H9 (cell line): ENCODE measurements around the gene KLHL12. TPM values are rescaled to one million over a fixed set of nuclear protein-coding genes. Genes with fewer than 3 reads are reported as not detected.

Experiments
- DNase-seq: peaks from one replicate; pipeline ENCODE4 v3.0.0-alpha.2; 2017
- H2AFZ ChIP-seq: one replicate; pipeline ENCODE4 v1.6.1; 2013; ENCODE audit warnings: mild to moderate bottlenecking, low read length, control low read depth, moderate library complexity
- H2AK5ac ChIP-seq: 2 replicates; pipeline ENCODE4 v1.6.1; 2013; ENCODE audit warnings: low read length, control low read depth, mixed read lengths; ENCODE audit not compliant: insufficient read length
- H2BK120ac ChIP-seq: one replicate; pipeline ENCODE4 v1.6.1; 2013; ENCODE audit warnings: low read depth, mild to moderate bottlenecking, low read length, control low read depth, inconsistent platforms; ENCODE audit not compliant: poor library complexity, severe bottlenecking
- H2BK12ac ChIP-seq: 2 replicates; pipeline ENCODE4 v1.6.1; 2013; ENCODE audit warnings: low read length, control low read depth, mixed read lengths, low read depth; ENCODE audit not compliant: insufficient read length
- H2BK15ac ChIP-seq: 2 replicates; pipeline ENCODE4 v1.6.1; 2013; ENCODE audit warnings: low read depth, low read length, control low read depth
- H2BK20ac ChIP-seq: one replicate; pipeline ENCODE4 v1.6.1; 2013; ENCODE audit warnings: low read depth, mild to moderate bottlenecking, low read length, control low read depth, inconsistent platforms; ENCODE audit not compliant: poor library complexity, severe bottlenecking
- H2BK5ac ChIP-seq: 2 replicates; pipeline ENCODE4 v1.6.1; 2013; ENCODE audit warnings: low read length, control low read depth, mixed read lengths; ENCODE audit not compliant: insufficient read length
- H3K14ac ChIP-seq: 2 replicates; pipeline ENCODE4 v1.6.1; 2013; ENCODE audit warnings: low read length, control low read depth; ENCODE audit not compliant: insufficient read depth
- H3K18ac ChIP-seq: 2 replicates; pipeline ENCODE4 v1.6.1; 2013; ENCODE audit warnings: low read depth, mild to moderate bottlenecking, mixed read lengths, low read length, control low read depth; ENCODE audit not compliant: insufficient read length
- H3K23ac ChIP-seq: 2 replicates; pipeline ENCODE4 v1.6.1; 2013; ENCODE audit warnings: low read length, control low read depth, mixed read lengths, low read depth; ENCODE audit not compliant: insufficient read length
- H3K23me2 ChIP-seq: 2 replicates; pipeline ENCODE4 v1.6.1; 2013; ENCODE audit warnings: low read depth, mild to moderate bottlenecking, mixed read lengths, low read length, control low read depth; ENCODE audit not compliant: insufficient read length, poor library complexity, severe bottlenecking
- H3K27ac ChIP-seq: 2 replicates; pipeline ENCODE4 v1.5.1; 2013; ENCODE audit warnings: low read length, control low read depth, mixed read lengths, low read depth; ENCODE audit not compliant: insufficient read length
- H3K27me3 ChIP-seq: 2 replicates; pipeline ENCODE4 v1.6.1; 2013; ENCODE audit warnings: low read length, control low read depth, inconsistent platforms; ENCODE audit not compliant: insufficient read depth
- H3K4ac ChIP-seq: 2 replicates; pipeline ENCODE4 v1.6.1; 2013; ENCODE audit warnings: low read depth, mild to moderate bottlenecking, control low read depth, inconsistent platforms, low read length, moderate library complexity
- H3K4me1 ChIP-seq: 2 replicates; pipeline ENCODE4 v1.6.1; 2013; ENCODE audit warnings: low read length, control low read depth, inconsistent platforms; ENCODE audit not compliant: insufficient read depth
- H3K4me2 ChIP-seq: 2 replicates; pipeline ENCODE4 v1.6.1; 2013; ENCODE audit warnings: low read length, control low read depth, mixed read lengths; ENCODE audit not compliant: insufficient read length, insufficient read depth
- H3K56ac ChIP-seq: 2 replicates; pipeline ENCODE4 v1.6.1; 2013; ENCODE audit warnings: low read depth, mild to moderate bottlenecking, mixed read lengths, low read length, control low read depth; ENCODE audit not compliant: insufficient read length
- H3K79me1 ChIP-seq: 2 replicates; pipeline ENCODE4 v1.6.1; 2013; ENCODE audit warnings: low read depth, mild to moderate bottlenecking, moderate library complexity, low read length, control low read depth, inconsistent platforms; ENCODE audit not compliant: insufficient read depth, poor library complexity, severe bottlenecking
- H3K79me2 ChIP-seq: 2 replicates; pipeline ENCODE4 v1.6.1; 2013; ENCODE audit warnings: low read length, control low read depth, inconsistent platforms; ENCODE audit not compliant: insufficient read depth
- H3K9ac ChIP-seq: 2 replicates; pipeline ENCODE4 v1.6.1; 2013; ENCODE audit warnings: low read length, control low read depth, mixed read lengths; ENCODE audit not compliant: insufficient read length; ENCODE audit errors: extremely low read depth
- H3K9me3 ChIP-seq: one replicate; pipeline ENCODE4 v1.6.1; 2013; ENCODE audit warnings: low read depth, low read length, inconsistent platforms; ENCODE audit not compliant: control insufficient read depth
- H3T11ph ChIP-seq: one replicate; pipeline ENCODE4 v1.6.1; 2013; ENCODE audit warnings: mild to moderate bottlenecking, low read length, control low read depth, inconsistent platforms
- H4K20me1 ChIP-seq: one replicate; pipeline ENCODE4 v1.6.1; 2013; ENCODE audit not compliant: control insufficient read depth, insufficient read length, insufficient read depth
- H4K5ac ChIP-seq: 2 replicates; pipeline ENCODE4 v1.6.1; 2013; ENCODE audit warnings: low read depth, mild to moderate bottlenecking, mixed read lengths, low read length, control low read depth; ENCODE audit not compliant: insufficient read length
- H4K8ac ChIP-seq: replicated peaks from 2 replicates; pipeline ENCODE4 v1.6.1; 2013; ENCODE audit warnings: low read length, control low read depth, mixed read lengths, low read depth; ENCODE audit not compliant: insufficient read length
- H4K91ac ChIP-seq: 2 replicates; pipeline ENCODE4 v1.6.1; 2013; ENCODE audit warnings: low read depth, mild to moderate bottlenecking, moderate library complexity, mixed read lengths, low read length, control low read depth; ENCODE audit not compliant: insufficient read length
- H3K27ac Mint-ChIP-seq, 3 experiments: 2 replicates in 2 of 3; 3 replicates in 1 of 3; pipeline ENCODE4 v1.8.0; 2020 to 2021; ENCODE audit warnings: mixed read lengths in 3 of 3, mild to moderate bottlenecking in 1 of 3, moderate library complexity in 1 of 3
- H3K27me3 Mint-ChIP-seq: 2 replicates; pipeline ENCODE4 v1.8.0; 2021; ENCODE audit warnings: low read depth, mild to moderate bottlenecking, moderate library complexity, mixed read lengths
- H3K36me3 Mint-ChIP-seq, 3 experiments: 2 replicates in 2 of 3; 3 replicates in 1 of 3; pipeline ENCODE4 v1.8.0; 2020 to 2021; ENCODE audit warnings: low read depth in 3 of 3, mixed read lengths in 3 of 3; ENCODE audit not compliant: insufficient read depth in 1 of 3
- H3K4me1 Mint-ChIP-seq, 2 experiments: 2 replicates each; pipeline ENCODE4 v1.8.0; 2020; ENCODE audit warnings: mixed read lengths in 2 of 2
- H3K4me3 Mint-ChIP-seq, 2 experiments: 2 replicates in 1 of 2; 3 replicates in 1 of 2; pipeline ENCODE4 v1.8.0; 2020 to 2021; ENCODE audit warnings: mild to moderate bottlenecking in 2 of 2, mixed read lengths in 2 of 2, moderate library complexity in 1 of 2
- H3K9me3 Mint-ChIP-seq, 2 experiments: 2 replicates in 1 of 2; 3 replicates in 1 of 2; pipeline ENCODE4 v1.8.0; 2020; ENCODE audit warnings: mild to moderate bottlenecking in 2 of 2, mixed read lengths in 2 of 2, moderate library complexity in 1 of 2
- WGBS: extraction: QIAGEN DNeasy Blood & Tissue Kit; methylation state at CpG from one replicate; pipeline ENCODE4 v1.1.7; 2013; ENCODE audit warnings: missing lambda C conversion rate, low lambda C conversion rate, mixed read lengths; ENCODE audit not compliant: insufficient read length; ENCODE audit errors: extremely low coverage; 5-methylcytosine and 5-hydroxymethylcytosine counted together
- total RNA-seq: library from RNA; stranded (reverse); gene quantifications from 2 replicates; pipeline ENCODE4 v1.2.1, GENCODE V29; 2021
- TF ChIP-seq, protein P1 (sequence below): fragments of 200-600 bp; sonication (generic); conservative IDR thresholded peaks from 3 replicates; pipeline ENCODE4 v1.8.0; 2021; ENCODE audit warnings: antibody characterized with exemption, mild to moderate bottlenecking

KLHL12 gene
- total RNA-seq, 1 experiment from 2014 or later = 38.4 TPM

- DNase-seq = peak; percentile 95
- H3K27ac Mint-ChIP-seq = peak within 1 kb of the TSS in 2 of 3 experiments; percentile 29 to 95; a peak in 3 of 7 replicates
- peak within 1 kb of the TSS; percentile 75 for H3K4me2 ChIP-seq
- peaks cover 11% of the 10 kb centered on the region; the same call in 1 of the 2 replicates for H3K79me2 ChIP-seq
- peaks cover 0 to 8% (median 2%) of the 10 kb centered on the region in 3 experiments; a peak in 3 of 7 replicates for H3K36me3 Mint-ChIP-seq
- H2BK120ac ChIP-seq = no peak within 1 kb of the TSS
- no CpG with 5 or more reads among the region's 86 CpGs for WGBS
- peaks cover 3% of the 10 kb centered on the region for H3K79me1 ChIP-seq
- H3K27ac ChIP-seq = no peak within 1 kb of the TSS
- H2BK5ac ChIP-seq = no peak within 1 kb of the TSS
- H3K9ac ChIP-seq = peak within 1 kb of the TSS; percentile 71
- no peak within 1 kb of the TSS for H2AFZ ChIP-seq
- no peak within 1 kb of the TSS for H3T11ph ChIP-seq
- no peak within 1 kb of the TSS for H3K56ac ChIP-seq
- H3K27me3 ChIP-seq = no peaks in the 10 kb centered on the region
- H2BK20ac ChIP-seq = no peak within 1 kb of the TSS
- TF ChIP-seq, protein P1, sequence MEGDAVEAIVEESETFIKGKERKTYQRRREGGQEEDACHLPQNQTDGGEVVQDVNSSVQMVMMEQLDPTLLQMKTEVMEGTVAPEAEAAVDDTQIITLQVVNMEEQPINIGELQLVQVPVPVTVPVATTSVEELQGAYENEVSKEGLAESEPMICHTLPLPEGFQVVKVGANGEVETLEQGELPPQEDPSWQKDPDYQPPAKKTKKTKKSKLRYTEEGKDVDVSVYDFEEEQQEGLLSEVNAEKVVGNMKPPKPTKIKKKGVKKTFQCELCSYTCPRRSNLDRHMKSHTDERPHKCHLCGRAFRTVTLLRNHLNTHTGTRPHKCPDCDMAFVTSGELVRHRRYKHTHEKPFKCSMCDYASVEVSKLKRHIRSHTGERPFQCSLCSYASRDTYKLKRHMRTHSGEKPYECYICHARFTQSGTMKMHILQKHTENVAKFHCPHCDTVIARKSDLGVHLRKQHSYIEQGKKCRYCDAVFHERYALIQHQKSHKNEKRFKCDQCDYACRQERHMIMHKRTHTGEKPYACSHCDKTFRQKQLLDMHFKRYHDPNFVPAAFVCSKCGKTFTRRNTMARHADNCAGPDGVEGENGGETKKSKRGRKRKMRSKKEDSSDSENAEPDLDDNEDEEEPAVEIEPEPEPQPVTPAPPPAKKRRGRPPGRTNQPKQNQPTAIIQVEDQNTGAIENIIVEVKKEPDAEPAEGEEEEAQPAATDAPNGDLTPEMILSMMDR = peak; percentile 31; the same call in 1 of the 3 replicates
- no peak within 1 kb of the TSS for H2AK5ac ChIP-seq
- no peaks in the 10 kb centered on the region for H3K4me1 ChIP-seq
- no peak within 1 kb of the TSS; the same call in 1 of the 2 replicates for H3K14ac ChIP-seq
- no peak within 1 kb of the TSS for H2BK15ac ChIP-seq
- H4K20me1 ChIP-seq = no peaks in the 10 kb centered on the region
- no peak within 1 kb of the TSS for H4K5ac ChIP-seq
- H3K9me3 Mint-ChIP-seq = no peaks in the 10 kb centered on the region
- no peak within 1 kb of the TSS for H4K8ac ChIP-seq
- H3K4me1 Mint-ChIP-seq = peaks cover 17 to 18% of the 10 kb centered on the region in 2 experiments
- no peak within 1 kb of the TSS for H3K23ac ChIP-seq
- H3K9me3 ChIP-seq = no peaks in the 10 kb centered on the region
- peak within 1 kb of the TSS; percentile 81 to 92 for H3K4me3 Mint-ChIP-seq
- no peak within 1 kb of the TSS for H2BK12ac ChIP-seq
- H3K18ac ChIP-seq = peak within 1 kb of the TSS; percentile 29
- no peaks in the 10 kb centered on the region for H3K27me3 Mint-ChIP-seq
- H3K23me2 ChIP-seq = peaks cover 8% of the 10 kb centered on the region
- H4K91ac ChIP-seq = no peak within 1 kb of the TSS
- H3K4ac ChIP-seq = no peak within 1 kb of the TSS
Measured at GRCh38 chr1:202957733-202958543, 30.9 kb upstream of the KLHL12 start, which contains the start of gene ADIPOR1. TSS of gene ADIPOR1 (minus strand) at chr1:202958312. CDS start at chr1:202951070, 7,242 bp downstream.
